NCI-H2196 treated with DMSO at 0.1 percent for 48 hours (cell line): ENCODE measurements around the gene C2orf68.
"Not testable (repeated sequence)": the region's sequence is repeated elsewhere in the genome, so short reads cannot be mapped to it uniquely, and the experiment has no call there.

Experiments used
- DNase-seq: peaks from one replicate; lab custom pipeline; 2025; ENCODE audit not compliant: unreplicated experiment; lab: John Stamatoyannopoulos, UW

The C2orf68 gene

DNA sequence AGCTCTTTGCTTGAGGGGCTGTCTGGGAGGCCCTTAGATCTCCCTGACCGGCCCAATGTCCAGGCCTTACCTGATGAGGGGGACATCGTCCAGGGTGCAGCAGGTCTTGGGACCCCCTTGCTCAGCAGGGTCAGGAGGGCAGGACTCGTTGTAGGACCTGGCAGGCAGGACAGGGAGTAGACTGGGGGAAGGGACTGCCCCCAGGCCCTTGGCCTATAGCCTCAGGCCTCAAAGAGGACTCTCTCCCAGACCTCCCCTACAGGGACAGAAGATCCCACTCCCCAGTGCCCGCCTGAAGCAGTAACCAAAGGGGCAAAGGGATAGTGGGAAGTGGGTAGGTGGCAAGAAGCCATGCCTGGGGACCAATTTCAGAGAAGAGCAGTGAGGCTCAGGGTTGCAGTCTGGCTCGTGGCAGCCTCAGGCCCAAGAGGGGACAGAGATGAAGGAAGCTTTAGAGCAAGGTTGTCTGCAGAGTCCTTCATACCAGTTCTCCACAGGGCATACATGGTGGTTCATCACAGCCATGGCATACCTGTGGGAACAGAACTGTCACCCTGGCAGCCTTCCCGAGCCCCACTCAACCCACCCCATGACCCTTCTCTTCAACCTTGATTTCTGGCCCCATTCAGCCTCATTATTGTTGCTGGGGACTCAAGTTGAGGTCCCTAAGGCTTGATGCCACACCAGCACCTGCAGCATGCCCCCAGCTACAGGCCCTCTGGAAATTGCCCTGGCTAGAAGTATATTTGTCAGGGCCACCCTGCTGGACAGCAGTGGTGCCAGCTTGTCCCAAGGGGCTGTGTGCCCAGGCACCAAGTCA, 10.7 kb downstream of the C2orf68 start:
- no peak for DNase-seq

DNA sequence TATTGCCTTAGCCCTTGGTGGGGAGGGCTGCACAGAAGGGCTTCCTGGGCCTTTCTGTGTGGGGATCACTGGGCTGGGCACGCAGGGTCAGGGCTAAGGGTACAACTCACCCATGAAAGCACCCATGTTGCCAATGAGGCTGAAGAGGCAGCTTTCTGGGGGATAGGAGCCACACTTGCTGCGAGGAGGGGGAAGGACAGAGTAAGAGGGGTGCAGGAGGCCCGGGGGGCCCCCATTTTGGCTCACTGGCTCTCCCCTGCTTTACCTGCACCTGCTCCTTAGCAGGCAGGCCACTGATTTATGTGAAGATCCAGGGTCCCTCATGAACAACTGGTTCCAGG, 11.7 kb downstream of the C2orf68 start:
- no peak for DNase-seq

- DNase-seq, result no peak
These were observed 12.2 kb downstream of the C2orf68 start for GRCh38 chr2:85599468-85600234.

DNA sequence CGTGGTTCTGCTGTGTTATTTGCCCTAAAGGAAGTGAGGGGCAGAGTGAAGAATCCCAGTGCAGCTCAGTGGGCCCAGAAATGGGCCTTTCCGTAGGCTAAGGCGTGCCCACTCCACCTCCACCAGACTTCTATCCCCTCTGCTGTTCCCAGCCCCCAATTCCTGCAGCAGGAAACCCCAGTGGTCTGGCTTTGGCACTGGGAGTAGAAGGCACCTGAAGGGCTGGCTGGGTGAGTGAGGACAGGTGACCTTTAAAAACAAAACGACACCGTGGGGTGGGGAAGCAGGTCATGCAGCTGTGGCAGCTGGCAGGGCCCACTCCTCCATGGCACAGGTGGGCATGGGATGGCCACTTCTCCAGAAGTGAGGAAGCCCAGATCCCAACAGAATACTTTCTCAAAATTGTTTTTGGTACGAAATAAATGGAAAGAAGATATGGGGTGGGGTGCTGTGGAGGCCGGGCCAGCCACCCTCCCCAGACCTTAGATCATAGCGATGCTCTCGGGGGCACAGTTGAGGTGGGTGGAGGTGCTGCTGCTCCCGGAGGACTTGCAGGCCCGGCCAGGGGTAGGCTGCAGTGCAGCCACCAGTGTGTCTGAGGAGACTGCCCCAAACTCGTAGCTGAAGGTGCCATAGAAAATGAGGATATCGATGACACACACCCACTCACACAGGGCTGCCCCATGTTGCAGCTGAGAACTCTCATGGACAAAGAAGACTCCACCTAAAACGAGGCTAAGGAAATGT, 13.1 kb downstream of the C2orf68 start:
- no peak for DNase-seq

DNA sequence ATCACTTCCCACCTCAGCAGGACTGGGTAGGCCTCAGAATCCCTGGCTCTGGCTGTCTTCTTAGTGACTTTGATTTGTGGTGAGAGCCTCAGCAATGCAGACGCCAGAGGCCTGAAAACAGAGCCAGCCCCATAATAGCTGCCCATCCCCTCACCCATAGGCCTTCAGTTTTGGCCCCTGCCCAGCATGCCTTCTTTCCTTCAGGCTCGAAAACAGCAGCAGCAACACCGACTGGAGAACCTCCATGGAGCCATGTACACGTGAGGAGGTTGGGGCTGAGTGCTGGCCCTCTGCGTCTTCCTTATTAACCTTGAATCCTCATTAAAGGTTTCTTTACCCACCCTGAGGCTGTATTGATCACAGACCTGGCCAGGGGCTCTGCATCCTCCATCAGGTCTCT, 14.6 kb downstream of the C2orf68 start:
- no peak for DNase-seq

DNA sequence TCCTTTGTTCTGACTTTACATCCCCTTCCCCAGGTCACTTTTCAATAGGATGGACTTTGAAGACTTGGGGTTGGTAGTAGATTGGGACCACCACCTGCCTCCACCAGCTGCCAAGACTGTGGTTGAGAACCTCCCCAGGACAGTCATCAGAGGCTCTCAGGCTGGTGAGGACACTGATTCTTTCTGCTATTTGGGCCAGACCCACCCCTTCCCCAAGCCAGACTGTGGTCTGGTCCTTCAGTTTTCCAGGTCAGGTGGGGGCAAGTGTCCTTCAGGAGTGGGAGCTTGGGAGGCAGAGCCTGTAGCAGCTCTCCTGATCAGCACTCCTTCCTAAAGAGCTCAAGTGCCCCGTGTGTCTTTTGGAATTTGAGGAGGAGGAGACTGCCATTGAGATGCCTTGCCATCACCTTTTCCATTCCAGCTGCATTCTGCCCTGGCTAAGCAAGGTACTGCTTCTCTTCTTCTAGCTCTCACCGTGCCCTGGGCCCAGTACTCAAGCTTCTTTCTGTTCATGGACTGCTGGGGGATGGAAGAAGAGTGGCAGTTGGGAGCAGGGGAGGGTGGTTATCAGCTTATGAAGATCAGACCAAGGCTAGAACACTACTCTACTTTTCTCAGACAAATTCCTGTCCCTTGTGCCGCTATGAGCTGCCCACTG, 15.3 kb downstream of the C2orf68 start:
- DNase-seq, result no peak

DNA sequence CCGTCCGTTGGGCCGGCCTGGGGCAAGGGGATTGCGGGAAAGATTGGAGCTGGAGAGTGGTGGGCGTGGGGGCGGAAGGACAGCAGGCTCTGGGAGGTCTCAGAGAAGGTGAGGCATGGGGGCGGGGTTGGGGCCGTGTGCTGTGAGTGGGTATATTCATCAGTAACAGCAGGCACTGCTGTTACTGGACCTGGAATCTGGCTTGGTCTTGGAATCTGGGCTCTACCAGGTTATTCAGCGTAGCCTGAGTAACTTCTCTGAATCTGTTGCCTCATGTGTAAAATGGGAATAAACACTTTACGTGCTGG, 15.9 kb downstream of the C2orf68 start:
- DNase-seq, result no peak

GRCh38 chr2:85595301-85596025, 16.4 kb downstream of the C2orf68 start, which contains the start of gene RNF181:
RNF181 (plus strand) TSS chr2:85595745; CDS start chr2:85595764, 19 bp downstream.
- peak; percentile 84 for DNase-seq

- no peak for DNase-seq
These were observed 17.1 kb downstream of the C2orf68 start for GRCh38 chr2:85594715-85595300.

DNA sequence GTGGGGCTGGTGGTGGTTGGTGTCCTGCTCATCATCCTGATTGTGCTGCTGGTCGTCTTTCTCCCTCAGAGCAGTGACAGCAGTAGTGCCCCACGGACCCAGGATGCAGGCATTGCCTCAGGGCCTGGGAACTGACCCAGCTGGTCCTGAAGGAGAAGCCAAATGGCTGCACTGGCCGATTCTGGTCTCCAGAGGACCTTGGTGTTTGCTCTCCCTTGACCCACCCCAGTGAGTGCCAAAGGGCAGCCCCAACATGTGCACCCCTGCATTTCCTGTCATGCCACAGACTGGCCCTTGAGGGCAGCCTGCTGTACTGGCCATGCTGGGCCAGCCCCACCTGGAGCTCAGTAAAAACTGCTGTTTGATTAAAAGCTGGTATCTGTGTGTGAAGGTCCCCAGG, 18.8 kb downstream of the C2orf68 start:
- DNase-seq, result no peak

DNA sequence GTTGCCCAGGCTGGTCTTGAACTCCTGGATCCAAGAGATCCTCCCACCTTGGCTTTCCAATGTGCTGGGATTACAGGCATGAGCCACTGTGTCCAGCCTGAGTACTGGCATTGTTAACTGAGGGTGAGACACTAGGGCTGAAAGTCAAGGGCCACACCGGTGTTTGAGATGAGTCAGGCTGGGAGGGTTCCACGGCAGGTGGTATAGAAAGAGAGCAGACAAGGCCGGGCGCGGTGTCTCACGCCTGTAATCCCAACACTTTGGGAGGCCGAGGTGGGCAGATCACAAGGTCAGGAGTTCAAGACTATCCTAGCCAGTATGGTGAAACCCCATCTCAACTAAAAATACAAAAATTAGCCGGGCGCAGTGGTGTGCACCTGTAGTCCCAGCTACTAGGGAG, 19.6 kb downstream of the C2orf68 start:
- DNase-seq, result not testable (repeated sequence)

GRCh38 chr2:85591563-85591962, 20.3 kb downstream of the C2orf68 start:
- DNase-seq, result no peak

- DNase-seq, result no peak
These were observed 20.9 kb downstream of the C2orf68 start for GRCh38 chr2:85590950-85591349.

GRCh38 chr2:85589982-85590791, 21.7 kb downstream of the C2orf68 start:
- DNase-seq, result no peak

DNA sequence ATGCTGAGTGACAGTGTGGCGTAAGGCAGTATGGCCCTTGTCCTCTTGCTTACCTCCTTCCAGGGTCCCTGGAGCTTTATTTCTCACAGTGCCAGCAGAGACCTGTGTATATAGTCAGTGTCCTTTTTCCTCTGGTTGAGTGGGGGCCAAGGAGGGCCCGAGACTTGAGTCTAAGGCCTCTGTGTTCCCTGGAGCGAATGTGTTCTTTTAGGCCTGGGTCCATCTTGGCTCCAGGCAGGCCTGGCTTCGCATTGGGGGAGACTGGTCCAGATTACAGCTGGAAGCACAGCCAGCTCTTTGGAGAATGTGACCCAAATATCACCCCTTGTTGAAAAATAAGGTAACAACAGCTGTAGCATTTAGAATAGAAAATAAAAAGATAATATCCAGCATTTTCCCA, 22.7 kb downstream of the C2orf68 start:
- DNase-seq, result no peak

DNA sequence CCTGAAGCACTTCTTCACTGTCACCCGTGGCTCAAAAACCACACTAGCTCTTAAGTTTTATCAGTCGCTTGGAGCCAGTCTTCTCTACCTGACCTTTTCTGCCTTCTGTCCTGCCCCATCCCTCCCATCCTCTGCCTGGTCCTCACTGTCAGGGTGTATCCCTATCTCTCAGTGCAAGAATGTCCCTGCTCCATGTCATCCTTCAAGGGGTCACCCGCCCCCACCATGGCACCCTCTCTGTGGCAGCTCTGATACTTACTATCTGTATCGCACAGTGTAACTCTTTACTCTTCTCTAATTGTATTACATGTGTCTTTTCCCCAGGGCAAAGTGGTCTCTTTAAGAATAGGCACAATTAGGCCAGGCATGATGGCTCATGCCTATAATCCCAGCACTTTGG, 23.2 kb downstream of the C2orf68 start:
- DNase-seq, result no peak

DNA sequence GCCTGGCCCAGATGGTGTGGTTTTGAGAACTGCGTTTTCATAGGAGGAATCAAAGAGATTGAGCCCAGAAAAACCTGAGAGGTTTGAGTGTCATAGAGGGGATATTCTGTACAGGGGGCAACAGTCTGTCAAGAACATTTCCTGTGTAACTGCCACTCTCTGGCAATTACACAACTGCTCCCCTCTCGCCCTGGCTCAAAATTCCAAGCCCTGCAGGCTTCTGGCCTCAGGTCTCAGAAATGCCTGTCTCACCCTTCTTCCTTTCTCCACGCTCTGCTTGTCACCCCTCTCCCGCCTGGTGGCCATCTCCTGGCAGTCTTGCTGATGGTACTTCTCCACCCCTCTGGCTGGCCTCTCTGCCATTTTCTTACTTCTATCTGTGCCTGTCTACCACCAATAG, 23.6 kb downstream of the C2orf68 start:
- DNase-seq, result no peak

GRCh38 chr2:85585781-85586105, 26.1 kb downstream of the C2orf68 start:
- DNase-seq, result no peak

GRCh38 chr2:85584857-85585780, 26.7 kb downstream of the C2orf68 start:
- DNase-seq, result no peak
